HG02943 (cell line): Measurements from ENCODE around the gene PHACTR1.

Experiments
- ATAC-seq: cut with Tn5 transposase; IDR thresholded peaks from one replicate; pipeline ENCODE4 v1.9.1; 2021; ENCODE audit warnings: mild to moderate bottlenecking, low read depth, moderate library complexity; ENCODE audit not compliant: unreplicated experiment

The PHACTR1 gene

GRCh38 chr6:12800120-12800519 lies 83.6 kb downstream of the PHACTR1 start:
- ATAC-seq = no peak

- no peak for ATAC-seq
These were observed 84.6 kb downstream of the PHACTR1 start for GRCh38 chr6:12801141-12801540.

- ATAC-seq = no peak
These were observed 85.9 kb downstream of the PHACTR1 start for GRCh38 chr6:12802440-12802839.

- ATAC-seq = no peak
These were observed 86.9 kb downstream of the PHACTR1 start for GRCh38 chr6:12803486-12803885.

- ATAC-seq = no peak
These were observed 88.5 kb downstream of the PHACTR1 start for GRCh38 chr6:12804952-12805645.

GRCh38 chr6:12806136-12806535 lies 89.6 kb downstream of the PHACTR1 start:
- ATAC-seq = no peak

- no peak for ATAC-seq
These were observed 90.2 kb downstream of the PHACTR1 start for GRCh38 chr6:12806796-12807195.

- no peak for ATAC-seq
These were observed 95.0 kb downstream of the PHACTR1 start for GRCh38 chr6:12811519-12811918.

- ATAC-seq = no peak
These were observed 96.8 kb downstream of the PHACTR1 start for GRCh38 chr6:12813321-12813720.

- no peak for ATAC-seq
These were observed 97.4 kb downstream of the PHACTR1 start for GRCh38 chr6:12814015-12814414.

- no peak for ATAC-seq
These were observed 98.5 kb downstream of the PHACTR1 start for GRCh38 chr6:12815089-12815488.

GRCh38 chr6:12815884-12816600 lies 99.5 kb downstream of the PHACTR1 start:
- no peak for ATAC-seq

GRCh38 chr6:12818324-12818723 lies 101.8 kb downstream of the PHACTR1 start:
- no peak for ATAC-seq

- no peak for ATAC-seq
These were observed 107.3 kb downstream of the PHACTR1 start for GRCh38 chr6:12823847-12824246.

GRCh38 chr6:12826584-12826983 lies 110.0 kb downstream of the PHACTR1 start:
- ATAC-seq = no peak

GRCh38 chr6:12827921-12828320 lies 111.4 kb downstream of the PHACTR1 start:
- ATAC-seq = no peak

- no peak for ATAC-seq
These were observed 115.7 kb downstream of the PHACTR1 start for GRCh38 chr6:12832226-12832735.

GRCh38 chr6:12836009-12836408 lies 119.4 kb downstream of the PHACTR1 start:
- no peak for ATAC-seq

- no peak for ATAC-seq
These were observed 125.1 kb downstream of the PHACTR1 start for GRCh38 chr6:12841619-12842018.

- ATAC-seq = no peak
These were observed 125.5 kb downstream of the PHACTR1 start for GRCh38 chr6:12842114-12842513.

- no peak for ATAC-seq
These were observed 126.1 kb downstream of the PHACTR1 start for GRCh38 chr6:12842658-12843057.
